HEK293 (cell line): ENCODE data around the gene COL6A1.

Source experiments
- EGR2 ChIP-seq: fragments of 450-650 bp; formaldehyde crosslinking; IDR thresholded peaks from 2 replicates; pipeline ENCODE4 v1.5.1; 2016; ENCODE audit warnings: low read depth, missing biosample characterization, missing genetic modification characterization
- GFI1B ChIP-seq: fragments of 450-650 bp; formaldehyde crosslinking; IDR thresholded peaks from 2 replicates; pipeline ENCODE4 v1.5.1; 2016; ENCODE audit warnings: missing biosample characterization, missing genetic modification characterization
- GLI4 ChIP-seq: fragments of 450-650 bp; formaldehyde crosslinking; IDR thresholded peaks from 2 replicates; pipeline ENCODE4 v1.5.1; 2016; ENCODE audit warnings: missing biosample characterization, missing genetic modification characterization
- GLIS1 ChIP-seq: fragments of 450-650 bp; formaldehyde crosslinking; IDR thresholded peaks from 2 replicates; pipeline ENCODE4 v1.5.1; 2016; ENCODE audit warnings: missing biosample characterization, missing genetic modification characterization
- MZF1 ChIP-seq: fragments of 450-650 bp; formaldehyde crosslinking; IDR thresholded peaks from 2 replicates; pipeline ENCODE4 v1.5.1; 2017; ENCODE audit warnings: missing biosample characterization, missing genetic modification characterization, borderline replicate concordance
- PRDM1 ChIP-seq: fragments of 450-650 bp; formaldehyde crosslinking; IDR thresholded peaks from 2 replicates; pipeline ENCODE4; 2016; ENCODE audit warnings: missing biosample characterization, missing genetic modification characterization
- SCRT2 ChIP-seq: fragments of 450-650 bp; formaldehyde crosslinking; IDR thresholded peaks from 2 replicates; pipeline ENCODE4 v1.5.1; 2016; ENCODE audit warnings: missing biosample characterization, missing genetic modification characterization
- TCF7L2 ChIP-seq: IDR thresholded peaks from 2 replicates; pipeline ENCODE4 v1.6.1; 2011; ENCODE audit warnings: low read depth, mild to moderate bottlenecking, inconsistent platforms, low read length, moderate library complexity, borderline replicate concordance
- YY2 ChIP-seq: fragments of 450-650 bp; formaldehyde crosslinking; IDR thresholded peaks from 2 replicates; pipeline ENCODE4 v1.5.1; 2016; ENCODE audit warnings: missing biosample characterization, missing genetic modification characterization
- ZBTB20 ChIP-seq: fragments of 450-650 bp; formaldehyde crosslinking; IDR thresholded peaks from 2 replicates; pipeline ENCODE4 v1.5.1; 2016; ENCODE audit warnings: missing biosample characterization, missing genetic modification characterization
- ZBTB21 ChIP-seq: fragments of 450-650 bp; formaldehyde crosslinking; IDR thresholded peaks from 2 replicates; pipeline ENCODE4 v1.5.1; 2017; ENCODE audit warnings: missing biosample characterization, missing genetic modification characterization
- ZBTB48 ChIP-seq: fragments of 450-650 bp; formaldehyde crosslinking; IDR thresholded peaks from 2 replicates; pipeline ENCODE4 v1.5.1; 2016; ENCODE audit warnings: missing biosample characterization, missing genetic modification characterization
- ZFP3 ChIP-seq: fragments of 450-650 bp; formaldehyde crosslinking; IDR thresholded peaks from 2 replicates; pipeline ENCODE4 v1.5.1; 2016; ENCODE audit warnings: low read depth, missing biosample characterization, missing genetic modification characterization
- ZFP41 ChIP-seq: fragments of 450-650 bp; formaldehyde crosslinking; IDR thresholded peaks from 2 replicates; pipeline ENCODE4 v1.5.1; 2016; ENCODE audit warnings: missing biosample characterization, missing genetic modification characterization, borderline replicate concordance
- ZNF174 ChIP-seq: fragments of 450-650 bp; formaldehyde crosslinking; IDR thresholded peaks from 2 replicates; pipeline ENCODE4 v1.5.0; 2017; ENCODE audit warnings: missing biosample characterization, mild to moderate bottlenecking, missing genetic modification characterization
- ZNF19 ChIP-seq: fragments of 450-650 bp; formaldehyde crosslinking; IDR thresholded peaks from 2 replicates; pipeline ENCODE4; 2016; ENCODE audit warnings: missing biosample characterization, missing genetic modification characterization, low read depth
- ZNF2 ChIP-seq: fragments of 450-650 bp; formaldehyde crosslinking; IDR thresholded peaks from 2 replicates; pipeline ENCODE4 v1.5.1; 2016; ENCODE audit warnings: missing biosample characterization, missing genetic modification characterization
- ZNF23 ChIP-seq: fragments of 450-650 bp; formaldehyde crosslinking; IDR thresholded peaks from 2 replicates; pipeline ENCODE4 v1.5.1; 2016; ENCODE audit warnings: missing biosample characterization, missing genetic modification characterization, borderline replicate concordance
- ZNF292 ChIP-seq: fragments of 450-650 bp; formaldehyde crosslinking; IDR thresholded peaks from 2 replicates; pipeline ENCODE4 v1.5.1; 2016; ENCODE audit warnings: low read depth, missing biosample characterization, missing genetic modification characterization, borderline replicate concordance
- ZNF433 ChIP-seq: fragments of 450-650 bp; formaldehyde crosslinking; IDR thresholded peaks from 2 replicates; pipeline ENCODE4 v1.5.1; 2016; ENCODE audit warnings: missing biosample characterization, missing genetic modification characterization, low read depth
- ZNF48 ChIP-seq: fragments of 450-650 bp; formaldehyde crosslinking; IDR thresholded peaks from 2 replicates; pipeline ENCODE4 v1.5.1; 2016; ENCODE audit warnings: missing biosample characterization, missing genetic modification characterization
- ZNF529 ChIP-seq: fragments of 450-650 bp; formaldehyde crosslinking; IDR thresholded peaks from 2 replicates; pipeline ENCODE4 v1.5.1; 2017; ENCODE audit warnings: missing genetic modification characterization, missing biosample characterization; ENCODE audit not compliant: insufficient replicate concordance
- ZNF530 ChIP-seq: fragments of 450-650 bp; formaldehyde crosslinking; IDR thresholded peaks from 2 replicates; pipeline ENCODE4 v1.5.1; 2016; ENCODE audit warnings: low read depth, missing biosample characterization, missing genetic modification characterization
- ZNF544 ChIP-seq: fragments of 450-650 bp; formaldehyde crosslinking; IDR thresholded peaks from 2 replicates; pipeline ENCODE4 v1.5.0; 2017; ENCODE audit warnings: missing biosample characterization, missing genetic modification characterization
- ZNF558 ChIP-seq: fragments of 450-650 bp; formaldehyde crosslinking; IDR thresholded peaks from 2 replicates; pipeline ENCODE4 v1.5.1; 2016; ENCODE audit warnings: missing biosample characterization, missing genetic modification characterization
- ZNF610 ChIP-seq: fragments of 450-650 bp; formaldehyde crosslinking; IDR thresholded peaks from 2 replicates; pipeline ENCODE4 v1.5.1; 2016; ENCODE audit warnings: missing biosample characterization, missing genetic modification characterization, borderline replicate concordance
- ZNF664 ChIP-seq: fragments of 450-650 bp; formaldehyde crosslinking; IDR thresholded peaks from 2 replicates; pipeline ENCODE4 v1.5.1; 2016; ENCODE audit warnings: missing biosample characterization, missing genetic modification characterization
- ZNF707 ChIP-seq: fragments of 450-650 bp; formaldehyde crosslinking; IDR thresholded peaks from 2 replicates; pipeline ENCODE4 v1.5.1; 2016; ENCODE audit warnings: missing biosample characterization, missing genetic modification characterization
- ZNF777 ChIP-seq: fragments of 450-650 bp; formaldehyde crosslinking; IDR thresholded peaks from 2 replicates; pipeline ENCODE4 v1.5.1; 2017; ENCODE audit warnings: missing biosample characterization, missing genetic modification characterization, borderline replicate concordance
- TF ChIP-seq, protein P1 (sequence below): fragments of 450-650 bp; formaldehyde crosslinking; IDR thresholded peaks from 2 replicates; pipeline ENCODE4; 2016; ENCODE audit warnings: missing biosample characterization, missing genetic modification characterization
- TF ChIP-seq, protein P2 (sequence below): fragments of 450-650 bp; formaldehyde crosslinking; IDR thresholded peaks from 2 replicates; pipeline ENCODE4 v1.5.1; 2016; ENCODE audit warnings: missing biosample characterization, missing genetic modification characterization
- TF ChIP-seq, protein P3 (sequence below): fragments of 450-650 bp; formaldehyde crosslinking; IDR thresholded peaks from 2 replicates; pipeline ENCODE4 v1.5.1; 2016; ENCODE audit warnings: missing biosample characterization, missing genetic modification characterization
- TF ChIP-seq, protein P4 (sequence below): fragments of 450-650 bp; formaldehyde crosslinking; IDR thresholded peaks from 2 replicates; pipeline ENCODE4 v1.5.1; 2016; ENCODE audit warnings: missing biosample characterization, missing genetic modification characterization, borderline replicate concordance
- TF ChIP-seq, protein P5 (sequence below): fragments of 450-650 bp; formaldehyde crosslinking; IDR thresholded peaks from 2 replicates; pipeline ENCODE4 v1.5.1; 2016; ENCODE audit warnings: missing biosample characterization, missing genetic modification characterization

Gene COL6A1

DNA sequence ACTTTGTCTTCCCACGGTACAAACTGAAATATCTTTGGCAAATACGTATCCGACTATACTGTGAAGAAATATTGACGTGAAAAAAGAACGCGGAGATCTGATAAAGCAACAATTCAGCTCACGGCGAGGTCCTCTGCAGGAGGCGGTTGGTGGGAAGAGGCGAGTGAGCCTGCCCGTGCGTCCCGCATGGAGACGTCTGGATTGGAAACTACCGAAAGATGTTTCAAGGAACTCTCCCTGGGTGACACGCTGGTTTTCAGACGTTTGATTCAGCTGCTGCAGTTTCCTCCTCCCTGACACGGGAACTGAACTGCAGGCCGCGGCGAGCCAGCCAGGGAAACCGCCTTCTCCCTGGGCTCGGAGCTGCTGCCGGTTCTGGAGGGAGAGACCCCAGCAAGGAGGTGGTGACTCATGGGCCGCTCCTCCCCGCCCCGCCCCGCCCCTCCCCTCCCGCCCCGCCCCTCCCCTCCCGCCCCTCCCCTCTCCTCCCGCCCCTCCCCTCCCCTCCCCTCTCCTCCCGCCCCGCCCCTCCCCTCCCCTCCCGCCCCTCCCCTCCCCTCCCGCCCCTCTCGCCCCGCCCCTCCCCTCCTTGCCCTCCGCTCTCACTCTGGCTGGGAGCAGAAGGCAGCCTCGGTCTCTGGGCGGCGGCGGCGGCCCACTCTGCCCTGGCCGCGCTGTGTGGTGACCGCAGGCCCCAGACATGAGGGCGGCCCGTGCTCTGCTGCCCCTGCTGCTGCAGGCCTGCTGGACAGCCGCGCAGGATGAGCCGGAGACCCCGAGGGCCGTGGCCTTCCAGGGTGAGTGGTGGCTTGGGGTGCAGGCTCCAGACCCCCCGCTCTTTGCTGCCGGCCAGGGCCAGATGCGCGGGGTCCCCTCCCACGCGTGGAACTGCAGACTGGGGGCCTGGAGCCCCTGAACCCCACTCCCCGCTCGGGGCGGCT, at the start of gene COL6A1 (continued):
- TF ChIP-seq, protein P1, sequence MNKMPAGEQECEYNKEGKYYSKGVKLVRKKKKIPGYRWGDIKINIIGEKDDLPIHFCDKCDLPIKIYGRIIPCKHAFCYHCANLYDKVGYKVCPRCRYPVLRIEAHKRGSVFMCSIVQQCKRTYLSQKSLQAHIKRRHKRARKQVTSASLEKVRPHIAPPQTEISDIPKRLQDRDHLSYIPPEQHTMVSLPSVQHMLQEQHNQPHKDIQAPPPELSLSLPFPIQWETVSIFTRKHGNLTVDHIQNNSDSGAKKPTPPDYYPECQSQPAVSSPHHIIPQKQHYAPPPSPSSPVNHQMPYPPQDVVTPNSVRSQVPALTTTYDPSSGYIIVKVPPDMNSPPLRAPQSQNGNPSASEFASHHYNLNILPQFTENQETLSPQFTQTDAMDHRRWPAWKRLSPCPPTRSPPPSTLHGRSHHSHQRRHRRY (tag by site-specific recombination), result 0 out of 2 replicates have a peak, but pooled peaks have one; percentile 67
- TF ChIP-seq ZNF530 (no peak), GLIS1 (tag by site-specific recombination) (peak; percentile 95), PRDM1 (tag by site-specific recombination) (no peak), GFI1B (tag by site-specific recombination) (no peak), ZNF529 (tag by site-specific recombination) (no peak), ZBTB48 (tag by site-specific recombination) (0 out of 2 replicates have a peak, but pooled peaks have one; percentile 51), ZNF23 (tag by site-specific recombination) (no peak), ZNF433 (0 out of 2 replicates have a peak, but pooled peaks have one; percentile 2), ZNF707 (no peak), GLI4 (tag by site-specific recombination) (peak; percentile 53; the same call in 1 of the 2 replicates), ZFP3 (no peak), SCRT2 (tag by site-specific recombination) (no peak), ZNF2 (0 out of 2 replicates have a peak, but pooled peaks have one; percentile 18), ZNF777 (no peak), EGR2 (tag by site-specific recombination) (peak; percentile 52; the same call in 1 of the 2 replicates), ZNF544 (no peak), ZNF610 (tag by site-specific recombination) (peak; percentile 56; the same call in 1 of the 2 replicates), ZFP41 (no peak), MZF1 (tag by site-specific recombination) (no peak), ZNF558 (tag by site-specific recombination) (no peak; the same call in 1 of the 2 replicates), ZBTB20 (peak; percentile 90), ZNF19 (tag by site-specific recombination) (no peak), ZNF174 (no peak), ZNF292 (tag by site-specific recombination) (no peak), ZNF48 (tag by site-specific recombination) (0 out of 2 replicates have a peak, but pooled peaks have one; percentile 29), TCF7L2 (no peak), ZNF664 (no peak), YY2 (tag by site-specific recombination) (no peak), ZBTB21 (tag by site-specific recombination) (peak; percentile 32; the same call in 1 of the 2 replicates)
- TF ChIP-seq, protein P2, sequence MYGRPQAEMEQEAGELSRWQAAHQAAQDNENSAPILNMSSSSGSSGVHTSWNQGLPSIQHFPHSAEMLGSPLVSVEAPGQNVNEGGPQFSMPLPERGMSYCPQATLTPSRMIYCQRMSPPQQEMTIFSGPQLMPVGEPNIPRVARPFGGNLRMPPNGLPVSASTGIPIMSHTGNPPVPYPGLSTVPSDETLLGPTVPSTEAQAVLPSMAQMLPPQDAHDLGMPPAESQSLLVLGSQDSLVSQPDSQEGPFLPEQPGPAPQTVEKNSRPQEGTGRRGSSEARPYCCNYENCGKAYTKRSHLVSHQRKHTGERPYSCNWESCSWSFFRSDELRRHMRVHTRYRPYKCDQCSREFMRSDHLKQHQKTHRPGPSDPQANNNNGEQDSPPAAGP (tag by site-specific recombination), result peak; percentile 54
- TF ChIP-seq, protein P3, sequence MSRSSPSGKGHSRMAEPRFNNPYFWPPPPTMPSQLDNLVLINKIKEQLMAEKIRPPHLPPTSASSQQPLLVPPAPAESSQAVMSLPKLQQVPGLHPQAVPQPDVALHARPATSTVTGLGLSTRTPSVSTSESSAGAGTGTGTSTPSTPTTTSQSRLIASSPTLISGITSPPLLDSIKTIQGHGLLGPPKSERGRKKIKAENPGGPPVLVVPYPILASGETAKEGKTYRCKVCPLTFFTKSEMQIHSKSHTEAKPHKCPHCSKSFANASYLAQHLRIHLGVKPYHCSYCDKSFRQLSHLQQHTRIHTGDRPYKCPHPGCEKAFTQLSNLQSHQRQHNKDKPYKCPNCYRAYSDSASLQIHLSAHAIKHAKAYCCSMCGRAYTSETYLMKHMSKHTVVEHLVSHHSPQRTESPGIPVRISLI, result no peak
- TF ChIP-seq, protein P4, sequence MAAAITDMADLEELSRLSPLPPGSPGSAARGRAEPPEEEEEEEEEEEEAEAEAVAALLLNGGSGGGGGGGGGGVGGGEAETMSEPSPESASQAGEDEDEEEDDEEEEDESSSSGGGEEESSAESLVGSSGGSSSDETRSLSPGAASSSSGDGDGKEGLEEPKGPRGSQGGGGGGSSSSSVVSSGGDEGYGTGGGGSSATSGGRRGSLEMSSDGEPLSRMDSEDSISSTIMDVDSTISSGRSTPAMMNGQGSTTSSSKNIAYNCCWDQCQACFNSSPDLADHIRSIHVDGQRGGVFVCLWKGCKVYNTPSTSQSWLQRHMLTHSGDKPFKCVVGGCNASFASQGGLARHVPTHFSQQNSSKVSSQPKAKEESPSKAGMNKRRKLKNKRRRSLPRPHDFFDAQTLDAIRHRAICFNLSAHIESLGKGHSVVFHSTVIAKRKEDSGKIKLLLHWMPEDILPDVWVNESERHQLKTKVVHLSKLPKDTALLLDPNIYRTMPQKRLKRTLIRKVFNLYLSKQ (tag by site-specific recombination), result no peak
- TF ChIP-seq, protein P5, sequence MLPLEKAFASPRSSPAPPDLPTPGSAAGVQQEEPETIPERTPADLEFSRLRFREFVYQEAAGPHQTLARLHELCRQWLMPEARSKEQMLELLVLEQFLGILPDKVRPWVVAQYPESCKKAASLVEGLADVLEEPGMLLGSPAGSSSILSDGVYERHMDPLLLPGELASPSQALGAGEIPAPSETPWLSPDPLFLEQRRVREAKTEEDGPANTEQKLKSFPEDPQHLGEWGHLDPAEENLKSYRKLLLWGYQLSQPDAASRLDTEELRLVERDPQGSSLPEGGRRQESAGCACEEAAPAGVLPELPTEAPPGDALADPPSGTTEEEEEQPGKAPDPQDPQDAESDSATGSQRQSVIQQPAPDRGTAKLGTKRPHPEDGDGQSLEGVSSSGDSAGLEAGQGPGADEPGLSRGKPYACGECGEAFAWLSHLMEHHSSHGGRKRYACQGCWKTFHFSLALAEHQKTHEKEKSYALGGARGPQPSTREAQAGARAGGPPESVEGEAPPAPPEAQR (tag by site-specific recombination), result no peak
